HG03060 (cell line): ENCODE results near the gene EGFL7.

Experiments used
- ATAC-seq: cut with Tn5 transposase; IDR thresholded peaks from one replicate; pipeline ENCODE4 v1.9.1; 2021; ENCODE audit warnings: low read depth, moderate number of reproducible peaks; ENCODE audit not compliant: unreplicated experiment

The EGFL7 gene

DNA sequence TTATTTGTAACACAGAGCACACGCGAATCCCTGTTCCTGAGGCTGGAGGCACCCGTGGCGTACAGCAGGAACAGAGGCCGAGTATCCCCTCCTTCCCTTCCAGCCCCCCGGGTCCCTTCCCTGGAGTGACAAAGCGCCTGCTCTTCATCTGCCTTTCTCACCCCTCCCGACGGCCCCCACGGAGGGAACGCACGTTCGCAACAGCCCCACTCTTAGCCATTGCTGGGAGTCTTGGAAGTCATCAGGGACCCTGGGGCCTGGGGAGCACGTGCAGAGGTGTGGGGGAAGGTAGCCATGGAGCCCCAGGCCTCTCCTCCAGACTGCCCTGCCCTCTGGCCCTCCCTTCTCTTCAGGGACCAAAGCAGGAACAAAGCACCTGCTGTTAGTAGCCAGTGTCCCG lies 22.1 kb downstream of the EGFL7 start:
- no peak for ATAC-seq

DNA sequence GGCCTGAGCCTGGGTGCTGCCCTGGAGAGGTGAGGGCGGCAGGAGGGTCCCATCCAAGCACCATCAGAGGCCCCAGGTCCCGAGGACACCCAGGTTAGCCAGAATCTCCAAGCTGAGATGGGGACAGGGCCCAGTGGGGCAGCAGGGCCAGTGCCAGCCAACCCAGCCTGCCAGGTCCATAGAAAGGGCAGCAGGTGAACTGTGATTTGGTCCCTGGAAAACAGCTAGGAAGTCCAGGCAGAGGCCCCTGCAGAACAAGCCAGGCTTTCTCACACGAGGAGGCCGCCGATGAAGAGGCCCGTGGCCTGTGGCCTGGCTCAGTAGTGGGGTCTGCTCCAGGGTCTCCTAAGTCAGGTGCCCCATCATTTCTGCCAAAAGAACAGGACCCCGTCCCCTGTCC lies 22.5 kb downstream of the EGFL7 start:
- ATAC-seq = no peak

DNA sequence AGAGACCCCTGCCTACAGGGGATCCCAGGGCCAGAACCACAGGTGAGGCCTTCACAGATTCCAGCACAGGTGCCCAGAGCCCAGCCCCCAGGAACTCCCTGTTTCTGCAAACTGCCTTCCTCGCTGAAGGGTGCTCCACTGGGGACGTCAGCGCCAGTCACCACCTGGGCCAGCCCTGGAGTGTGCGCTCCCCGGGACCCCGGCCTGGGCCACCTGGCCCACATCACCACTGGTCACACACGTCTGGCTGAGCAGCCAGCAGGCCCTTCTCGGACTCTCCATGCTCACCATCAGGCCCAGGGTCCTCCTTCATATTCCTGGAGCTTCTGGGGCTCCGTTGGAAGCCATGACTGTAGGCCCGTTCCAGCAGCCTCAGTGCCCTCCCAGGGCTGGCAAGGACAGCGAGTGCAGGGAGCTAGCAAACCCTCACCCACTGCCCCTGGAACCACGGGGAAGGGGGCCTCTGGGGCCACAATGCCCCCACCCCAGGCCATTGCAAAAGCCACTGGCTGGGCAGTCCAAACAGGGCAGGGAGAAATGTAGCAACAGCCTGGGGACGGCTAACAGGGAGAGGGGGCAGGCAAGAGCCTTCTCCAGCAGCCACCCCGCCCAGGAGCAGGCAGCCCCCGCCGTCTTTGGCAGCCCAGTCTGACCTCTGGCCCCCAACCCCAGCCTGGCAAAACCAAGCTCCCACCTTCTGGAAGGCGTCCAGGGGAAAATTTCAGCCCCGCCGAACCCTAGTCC lies 23.2 kb downstream of the EGFL7 start:
- ATAC-seq = no peak

DNA sequence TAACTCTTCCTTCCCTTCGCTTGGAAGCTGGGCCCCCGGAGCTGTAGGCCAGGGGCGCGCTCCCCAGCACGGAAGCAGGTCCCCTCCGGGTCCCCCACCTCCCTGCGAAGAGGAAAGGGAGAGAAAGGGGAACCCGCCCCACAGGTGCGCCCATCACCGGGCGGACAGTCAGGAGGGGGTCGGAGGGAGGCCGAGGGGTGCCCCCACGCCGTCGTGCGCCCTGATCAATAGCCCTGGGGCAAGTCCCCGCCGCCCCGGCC lies 23.7 kb downstream of the EGFL7 start:
- no peak for ATAC-seq

DNA sequence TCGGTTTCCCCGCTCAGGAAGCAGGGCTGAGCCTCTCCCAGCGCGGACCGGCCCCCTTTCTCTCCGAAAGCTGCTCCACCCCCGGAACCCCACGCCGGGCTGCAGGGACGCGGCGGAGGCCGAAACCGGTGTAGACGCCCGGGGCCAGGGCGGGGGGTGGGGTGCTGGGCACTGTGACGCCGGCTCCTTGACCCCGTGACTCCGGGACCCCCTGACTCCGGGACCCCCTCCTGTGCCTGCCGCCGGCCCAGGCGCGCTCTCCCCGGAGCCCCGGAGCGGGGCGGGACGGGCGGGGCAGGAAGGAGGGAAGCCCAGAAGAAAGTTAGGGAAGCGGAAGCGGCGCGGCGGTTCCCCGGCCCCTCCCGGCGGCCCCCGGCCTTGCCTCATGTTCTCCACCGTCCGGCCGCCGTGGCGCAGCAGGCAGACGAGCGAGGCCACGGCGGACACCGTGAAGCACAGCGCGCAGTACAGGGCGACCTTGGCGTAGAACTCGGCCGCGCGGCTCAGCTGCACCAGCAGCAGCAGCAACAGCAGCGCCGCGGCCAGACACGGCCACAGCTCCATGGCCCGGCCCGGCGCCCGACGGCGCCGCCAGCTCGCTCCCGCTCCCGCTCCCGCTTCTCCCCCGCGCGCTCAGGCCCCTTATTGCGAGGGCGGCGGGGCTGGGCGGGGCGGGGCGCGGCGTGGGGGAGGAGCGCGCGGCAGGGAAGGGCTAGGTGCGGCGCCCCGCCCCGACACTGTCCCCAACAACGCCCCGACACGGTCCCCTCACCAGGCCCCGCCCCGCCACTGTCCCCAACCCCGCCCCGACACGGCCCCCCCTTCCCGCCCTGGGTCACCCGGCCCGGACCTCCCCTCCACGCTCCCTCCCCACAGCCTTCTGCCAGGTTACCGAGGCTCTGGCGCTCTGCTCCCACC lies 24.3 kb downstream of the EGFL7 start, which contains the start of gene AGPAT2:
Gene AGPAT2 (minus strand): TSS at position 664 of the 918 bp plus-strand sequence. CDS start 100 bp downstream, at position 564.
- ATAC-seq = no peak

DNA sequence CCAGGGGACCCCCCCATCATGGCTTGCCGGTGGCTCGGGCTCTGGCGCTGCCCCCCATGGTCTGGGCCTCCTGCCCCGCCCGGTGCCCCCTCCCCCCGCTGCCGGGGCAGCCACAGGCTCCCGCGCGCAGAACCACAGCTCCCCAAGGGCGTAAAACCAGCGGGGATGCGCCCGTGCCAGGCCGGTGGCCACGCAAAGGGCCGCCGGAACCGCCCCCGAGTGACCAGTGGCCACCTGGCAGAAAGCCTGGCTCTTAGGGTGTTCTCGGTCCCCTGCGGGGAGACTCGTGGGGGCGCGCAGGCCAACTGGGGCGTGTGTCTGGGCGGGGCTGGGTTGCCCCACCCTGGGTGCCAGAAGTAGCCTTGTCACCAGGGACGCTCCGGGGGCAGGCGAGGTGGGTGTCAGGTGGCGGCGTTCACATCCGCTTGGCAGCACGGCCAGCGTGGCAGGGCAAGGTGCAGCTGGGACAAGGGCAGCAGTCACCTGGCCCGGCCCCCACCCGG lies 25.1 kb downstream of the EGFL7 start:
- ATAC-seq = no peak

DNA sequence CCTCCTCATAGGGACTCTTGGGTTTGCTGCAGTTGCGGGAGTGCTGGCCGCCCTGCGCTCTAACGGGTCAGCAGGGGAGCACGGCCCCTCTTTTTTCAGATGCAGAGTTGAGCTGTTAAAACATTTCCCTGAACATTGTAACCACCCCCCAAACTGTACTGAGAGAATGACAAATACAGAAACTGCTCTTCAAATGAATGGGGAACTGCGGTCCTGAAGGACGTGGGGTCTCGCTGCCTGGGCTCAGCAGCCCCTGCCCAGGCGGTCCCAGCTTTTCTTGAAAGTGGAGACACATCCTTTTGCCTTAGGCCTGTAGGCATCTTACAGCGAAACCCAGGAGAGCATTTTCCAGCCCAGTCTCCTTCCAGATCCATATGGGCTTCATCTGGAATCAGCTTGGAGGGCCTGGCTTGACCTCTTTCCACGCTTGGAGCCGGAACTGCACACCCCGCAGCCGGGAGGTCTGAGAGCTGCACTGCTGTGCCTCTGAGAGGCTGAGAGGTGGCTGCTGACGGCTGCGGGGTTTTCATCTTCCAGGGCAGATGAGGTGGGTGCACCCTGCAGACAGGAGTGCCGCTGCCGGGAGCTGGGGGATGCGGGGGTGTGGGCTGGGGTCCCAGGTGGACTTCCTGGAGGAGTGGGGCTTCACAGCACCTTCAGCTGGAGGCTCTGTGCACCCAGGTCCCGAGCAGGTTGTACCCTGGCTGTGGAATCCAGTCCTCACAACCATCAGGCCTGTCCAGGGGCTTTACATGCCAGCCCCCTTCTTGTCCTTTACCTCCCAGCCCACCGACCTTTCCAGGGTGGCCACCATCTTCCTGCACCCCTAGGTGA lies 25.8 kb downstream of the EGFL7 start:
- ATAC-seq = no peak

DNA sequence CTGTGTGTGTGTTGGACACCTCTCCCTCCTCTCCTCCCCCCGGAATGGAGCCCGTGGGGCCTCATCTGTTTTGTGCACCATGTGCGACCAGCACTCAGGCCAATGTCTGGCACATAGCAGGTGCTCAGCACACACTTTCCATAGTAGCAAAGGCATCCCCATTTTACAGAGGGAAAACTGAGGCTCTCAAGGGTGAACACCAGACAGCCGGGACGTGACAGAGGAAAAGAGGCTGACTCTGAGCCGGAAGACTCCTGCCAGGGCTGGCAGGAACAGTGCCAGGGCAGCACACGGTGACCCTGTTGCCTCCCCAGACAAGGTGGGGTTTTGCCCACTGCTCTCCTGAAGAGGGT lies 26.4 kb downstream of the EGFL7 start:
- ATAC-seq = no peak

DNA sequence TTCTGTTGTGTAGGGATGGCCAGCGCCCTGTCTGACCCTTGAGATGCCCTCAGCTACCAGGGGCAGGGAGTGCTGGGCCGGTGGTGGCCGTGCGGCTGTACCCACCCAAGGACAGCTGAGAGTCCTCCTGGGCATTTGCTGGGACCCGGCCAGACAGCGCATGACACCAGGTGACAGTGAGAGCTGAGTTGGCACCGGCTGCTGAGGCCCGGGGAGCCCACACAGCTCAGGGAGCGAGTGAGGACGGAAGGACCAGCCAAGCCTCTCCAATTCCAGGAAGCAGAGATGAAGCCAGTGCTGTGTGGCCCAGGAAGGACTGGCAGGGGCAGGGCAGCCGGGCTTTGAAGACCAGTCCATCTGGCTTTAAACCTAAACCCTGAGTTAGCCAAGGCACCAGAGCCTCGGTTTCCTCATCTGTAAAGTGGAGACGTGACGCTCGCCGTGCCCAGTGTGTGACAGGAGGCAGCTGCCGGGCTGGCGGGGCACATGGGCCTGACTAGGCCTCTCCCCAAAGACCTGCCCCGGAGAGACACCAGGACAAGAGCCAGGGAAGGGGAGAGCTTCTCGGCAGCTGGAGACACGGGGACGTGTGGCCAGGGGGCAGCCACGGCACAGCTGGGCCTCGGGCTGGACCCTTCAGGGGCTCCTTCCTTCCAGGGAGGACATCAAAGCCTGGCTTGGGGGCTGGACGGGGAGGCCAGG lies 27.5 kb downstream of the EGFL7 start:
- ATAC-seq = no peak

DNA sequence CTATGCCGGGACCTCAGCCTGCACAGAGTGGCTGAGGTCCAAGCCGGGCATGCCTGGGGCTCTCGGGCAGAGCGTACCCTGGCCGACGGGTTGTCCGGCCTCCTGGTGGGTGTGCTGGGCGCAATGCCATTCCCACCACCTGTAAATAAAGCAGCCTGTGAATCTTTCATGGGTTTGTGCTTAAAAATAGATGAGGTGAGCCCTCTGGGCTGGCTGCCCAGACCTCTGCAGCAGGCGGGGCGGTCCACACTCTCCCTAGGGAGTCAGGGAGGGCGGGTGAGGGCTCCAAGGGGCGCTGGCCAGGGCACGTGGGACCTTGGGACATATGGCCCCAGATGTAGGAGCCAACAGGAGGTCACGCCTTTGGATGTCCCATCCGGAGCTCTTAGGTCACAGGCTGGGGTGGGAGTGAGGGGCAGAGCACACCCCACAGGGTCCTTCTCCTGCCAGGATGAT lies 28.1 kb downstream of the EGFL7 start:
- no peak for ATAC-seq

DNA sequence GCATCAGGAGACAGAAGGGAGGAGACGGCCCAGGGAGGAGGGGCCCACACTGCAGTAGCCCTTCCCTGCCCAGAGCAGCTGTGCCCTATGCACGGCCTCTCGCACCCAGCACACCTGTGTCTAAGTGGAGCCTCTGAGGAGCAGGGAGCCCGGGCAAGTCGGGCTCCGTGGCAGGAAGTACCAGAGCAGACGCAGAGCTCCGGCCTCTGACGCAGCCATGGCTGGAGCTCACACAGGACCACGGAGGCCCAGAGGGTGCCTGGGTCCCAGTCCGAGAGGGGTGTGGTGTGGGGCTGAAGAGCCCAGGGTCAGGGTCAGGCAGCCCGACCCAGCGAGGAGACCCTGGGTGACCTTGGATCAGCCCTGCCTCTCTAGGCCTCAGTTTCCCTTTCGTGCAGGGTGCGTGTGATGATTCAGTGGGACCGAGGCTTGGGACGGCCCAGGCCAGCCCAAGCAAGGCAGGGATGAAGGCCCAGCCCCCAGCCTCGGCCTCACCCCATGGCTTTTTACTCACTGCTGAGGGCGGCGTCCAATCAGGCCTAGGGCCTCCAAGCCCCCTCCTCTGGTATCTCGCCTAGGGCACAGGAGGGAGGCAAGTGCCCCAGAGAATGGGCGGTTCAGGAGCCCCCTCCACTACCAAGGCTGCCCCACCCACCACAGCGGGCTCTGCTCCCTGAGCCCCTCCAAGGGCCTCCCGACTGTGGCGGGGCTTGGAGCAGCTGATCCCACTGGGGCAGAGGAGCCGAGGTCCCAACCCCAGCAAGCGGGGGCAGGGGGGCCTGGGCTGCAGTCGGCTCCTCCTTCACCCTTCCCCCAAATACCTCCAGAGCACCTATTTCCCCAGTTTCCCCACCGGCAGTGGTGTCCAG lies 28.8 kb downstream of the EGFL7 start:
- ATAC-seq = no peak

DNA sequence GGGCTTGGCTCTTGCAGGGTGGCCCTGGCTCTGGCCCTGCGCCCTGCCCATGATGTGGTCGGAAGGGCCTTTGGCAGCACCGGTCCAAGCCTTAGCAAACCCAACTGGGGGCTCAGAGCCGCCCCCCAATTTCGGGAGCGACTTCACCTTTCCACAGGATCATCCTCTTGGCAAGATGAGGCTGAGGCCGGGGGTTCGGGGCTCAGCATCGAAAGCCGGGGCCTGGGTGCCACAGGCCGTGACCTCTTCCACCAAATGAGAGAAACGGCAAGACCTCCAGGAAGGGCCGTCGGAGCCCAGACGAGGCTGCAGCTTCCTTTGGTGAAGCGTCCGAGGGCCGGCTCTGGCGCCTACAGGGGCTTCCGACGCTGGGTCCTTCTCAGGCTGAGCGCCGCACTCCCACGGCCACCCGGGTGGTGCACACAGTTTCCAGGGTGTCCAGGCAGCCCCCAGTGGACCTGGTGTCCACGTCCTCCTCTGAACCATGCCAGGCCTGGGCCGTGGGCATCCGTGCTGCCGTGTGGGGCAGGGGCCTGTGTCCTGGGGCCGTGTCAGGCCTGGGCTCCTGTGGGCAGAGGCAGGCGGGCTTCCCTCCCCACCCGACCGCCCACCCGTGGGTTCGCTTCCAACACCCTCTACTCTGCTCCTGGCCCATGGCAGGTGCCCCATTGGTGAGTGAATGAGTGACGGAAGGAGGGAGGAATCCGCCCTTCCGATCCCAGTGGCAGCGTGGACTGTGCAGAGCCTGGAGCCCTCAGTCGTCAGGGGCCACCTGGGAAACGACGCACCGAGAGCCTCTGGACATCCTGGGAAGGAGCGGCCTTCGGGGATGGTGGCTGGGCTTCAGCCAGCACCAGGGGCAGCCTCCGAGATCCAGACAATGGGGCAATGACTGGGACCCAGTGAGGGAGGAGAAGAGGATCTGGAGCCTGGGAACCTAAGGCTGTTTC lies 29.7 kb downstream of the EGFL7 start:
- ATAC-seq = no peak

DNA sequence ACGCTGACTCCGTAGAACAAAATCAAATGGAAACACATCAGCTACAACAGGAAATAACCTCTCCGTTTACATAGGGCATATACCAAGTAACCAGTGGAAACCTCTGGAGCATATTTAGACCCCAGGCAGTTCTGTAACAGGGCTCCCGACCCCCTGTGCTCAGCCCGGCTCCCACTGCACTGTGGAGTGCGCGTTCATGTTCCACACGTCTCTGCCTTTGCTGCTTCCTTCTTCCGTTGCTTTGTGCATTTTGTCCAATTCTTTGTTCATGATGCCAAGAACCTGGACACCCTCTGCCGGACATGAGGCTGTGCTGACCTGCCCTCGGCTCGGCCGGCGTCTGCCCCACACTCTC lies 30.4 kb downstream of the EGFL7 start:
- ATAC-seq = no peak

DNA sequence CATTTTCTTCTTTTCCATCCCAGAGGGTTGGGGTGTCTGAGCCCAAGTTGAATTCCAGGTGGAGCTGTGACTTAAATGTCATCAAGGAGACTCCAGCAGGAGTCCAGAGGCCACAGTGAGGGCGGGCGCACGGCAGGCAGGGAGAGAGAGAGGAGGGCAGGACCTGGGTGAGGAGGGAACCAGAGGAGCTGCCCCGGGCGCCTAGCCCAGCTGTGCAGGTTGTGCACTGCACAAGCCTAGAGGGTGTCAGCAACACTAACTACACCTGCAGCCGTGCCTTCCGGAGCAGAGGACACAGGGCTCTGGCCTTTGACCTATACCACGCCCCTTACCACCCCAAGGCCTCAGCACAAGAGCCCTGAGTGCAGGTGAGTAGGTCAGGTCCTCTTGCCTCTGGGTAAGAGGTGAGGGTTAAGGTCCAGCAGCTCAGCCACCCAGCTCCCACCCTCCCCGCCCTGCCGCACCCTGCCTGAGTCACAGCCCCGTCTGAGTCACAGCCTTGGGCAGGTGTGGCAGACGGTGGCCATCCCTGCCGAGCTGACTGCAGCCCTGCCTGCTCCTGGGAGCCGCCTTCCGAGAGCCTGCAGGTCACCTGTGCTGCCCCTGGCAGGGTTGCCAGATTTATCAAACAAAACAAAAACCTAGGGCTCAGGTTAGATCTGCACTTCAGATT lies 30.9 kb downstream of the EGFL7 start:
- no peak for ATAC-seq

DNA sequence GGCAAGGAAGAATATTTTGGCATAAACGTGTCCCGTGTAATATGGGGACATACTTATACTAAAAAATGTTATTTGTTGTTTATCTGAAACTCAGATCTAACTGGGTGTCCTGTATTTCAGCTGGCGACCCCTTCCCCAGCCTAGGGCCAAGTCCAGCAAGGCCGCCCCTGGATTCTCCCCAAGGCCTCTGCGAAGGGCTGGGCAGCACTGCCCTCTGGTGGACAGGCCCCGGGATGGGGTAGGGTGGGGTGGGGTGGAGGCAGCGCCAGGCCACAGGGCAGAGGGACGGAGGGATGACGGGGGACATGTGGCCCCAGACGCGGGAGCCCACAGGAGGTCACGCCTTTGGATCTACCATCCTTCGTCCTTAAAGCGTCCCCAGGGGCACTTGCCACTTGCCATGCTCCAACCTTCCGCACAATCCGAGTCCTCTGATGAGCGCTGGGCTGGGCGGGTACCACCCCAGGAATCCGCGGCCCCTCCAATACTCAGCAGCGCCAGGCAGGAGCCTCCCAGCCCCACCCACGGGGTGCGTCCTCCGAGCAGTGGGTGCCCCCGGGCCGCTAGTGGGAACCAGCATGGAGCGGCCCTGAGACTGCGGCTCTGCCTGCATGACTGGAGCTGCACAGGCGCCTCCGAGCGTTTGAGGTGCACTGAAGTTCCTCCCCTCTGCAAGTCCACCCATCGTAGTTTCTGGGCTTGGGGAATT lies 31.6 kb downstream of the EGFL7 start:
- no peak for ATAC-seq

DNA sequence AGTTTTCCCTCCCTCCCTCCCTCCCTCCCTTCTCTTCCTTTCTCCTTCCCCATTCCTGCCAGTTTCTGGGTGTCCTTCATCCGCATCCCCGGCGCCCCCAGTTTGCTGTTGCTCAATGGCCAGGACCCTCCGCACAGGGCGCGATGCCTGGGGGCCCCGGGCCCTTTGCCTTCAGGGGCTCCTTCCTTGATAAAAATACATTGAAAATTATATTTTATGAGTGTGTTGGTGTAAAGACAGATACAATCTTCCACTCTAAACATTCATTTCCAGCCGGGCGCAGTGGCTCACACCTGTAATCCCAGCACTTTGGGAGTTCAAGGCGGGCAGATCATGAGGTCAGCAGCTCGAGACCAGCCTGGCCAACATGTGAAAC lies 32.1 kb downstream of the EGFL7 start:
- ATAC-seq = no peak

DNA sequence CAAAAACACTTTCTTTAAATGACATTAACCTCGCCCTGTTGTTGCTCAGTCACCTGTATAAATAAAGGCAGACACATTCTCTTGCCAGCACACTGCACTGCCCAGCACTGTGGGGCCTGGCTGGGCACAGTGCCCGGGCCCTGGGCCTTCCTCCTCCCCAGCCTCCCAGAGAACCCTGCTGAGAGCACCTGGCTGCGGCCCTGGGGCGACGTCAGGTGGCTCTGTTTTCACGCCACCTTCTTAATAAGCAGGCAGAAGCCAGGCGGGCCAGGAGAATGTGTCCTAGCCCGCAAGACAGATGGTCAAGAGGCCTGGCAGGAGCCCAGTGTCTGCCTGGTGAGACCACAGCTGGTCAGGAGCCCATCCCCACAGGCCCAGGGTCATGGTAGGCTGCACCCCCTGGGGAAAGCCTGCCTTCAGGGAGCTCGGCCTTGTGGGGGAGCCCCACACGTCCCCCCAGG lies 32.7 kb downstream of the EGFL7 start:
- ATAC-seq = no peak
